ENCODE results near the gene DLG5.

The DLG5 gene

DNA sequence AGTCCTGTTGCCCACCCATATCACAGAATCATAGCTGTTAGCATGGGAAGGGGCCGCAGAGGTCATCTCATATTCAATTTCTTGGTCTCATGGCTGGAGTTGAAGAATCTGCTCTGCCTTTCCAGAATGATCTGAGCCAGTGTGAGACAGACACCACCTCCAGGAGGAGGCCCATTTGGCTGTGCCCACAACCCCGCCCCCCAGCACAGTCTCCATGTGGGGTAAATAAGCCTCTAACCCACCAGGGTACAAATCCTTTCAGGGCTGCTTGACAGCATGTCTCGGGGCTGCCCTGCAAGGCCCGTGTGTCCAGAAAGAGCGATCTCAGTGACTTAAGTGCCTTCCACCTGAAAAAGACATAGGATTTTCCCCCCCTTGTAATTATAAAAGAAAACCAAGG, 137.5 kb downstream of the DLG5 start:
- H3K4me3 ChIP-seq (ENCODE audit: low read depth, low read length) = no peak overlapping the region
- TF ChIP-seq, protein P1, sequence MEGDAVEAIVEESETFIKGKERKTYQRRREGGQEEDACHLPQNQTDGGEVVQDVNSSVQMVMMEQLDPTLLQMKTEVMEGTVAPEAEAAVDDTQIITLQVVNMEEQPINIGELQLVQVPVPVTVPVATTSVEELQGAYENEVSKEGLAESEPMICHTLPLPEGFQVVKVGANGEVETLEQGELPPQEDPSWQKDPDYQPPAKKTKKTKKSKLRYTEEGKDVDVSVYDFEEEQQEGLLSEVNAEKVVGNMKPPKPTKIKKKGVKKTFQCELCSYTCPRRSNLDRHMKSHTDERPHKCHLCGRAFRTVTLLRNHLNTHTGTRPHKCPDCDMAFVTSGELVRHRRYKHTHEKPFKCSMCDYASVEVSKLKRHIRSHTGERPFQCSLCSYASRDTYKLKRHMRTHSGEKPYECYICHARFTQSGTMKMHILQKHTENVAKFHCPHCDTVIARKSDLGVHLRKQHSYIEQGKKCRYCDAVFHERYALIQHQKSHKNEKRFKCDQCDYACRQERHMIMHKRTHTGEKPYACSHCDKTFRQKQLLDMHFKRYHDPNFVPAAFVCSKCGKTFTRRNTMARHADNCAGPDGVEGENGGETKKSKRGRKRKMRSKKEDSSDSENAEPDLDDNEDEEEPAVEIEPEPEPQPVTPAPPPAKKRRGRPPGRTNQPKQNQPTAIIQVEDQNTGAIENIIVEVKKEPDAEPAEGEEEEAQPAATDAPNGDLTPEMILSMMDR (IDR thresholded peaks at IDR 0.05; ENCODE audit: low read depth, low read length, missing control alignments) = no peak
- no peak for DNase-seq (ENCODE audit: low read depth)

DNA sequence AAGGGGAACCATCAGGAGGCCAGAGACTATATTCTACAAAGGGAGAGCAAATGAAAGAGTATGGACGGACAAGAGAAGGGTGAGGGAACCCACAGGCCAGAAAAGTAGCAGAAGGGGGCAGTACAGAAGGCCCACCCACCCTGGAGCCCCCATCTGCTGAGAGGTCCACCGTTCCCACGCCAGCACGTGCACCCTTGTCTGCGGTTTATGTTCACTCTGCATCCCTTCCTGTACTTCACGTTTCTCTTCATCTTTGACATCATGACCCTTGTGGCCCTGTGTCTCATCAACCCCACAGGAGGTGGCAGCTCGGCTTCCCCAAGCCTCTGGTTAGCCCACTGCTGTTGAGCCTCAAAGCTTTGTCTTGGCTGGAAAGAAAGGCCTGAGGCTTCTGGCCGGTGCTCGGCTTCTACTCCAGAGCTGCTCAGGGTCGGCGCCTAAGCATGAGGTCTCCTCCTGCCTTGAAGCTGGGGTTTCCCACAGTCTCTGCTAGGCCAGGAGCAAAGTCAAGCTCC, 138.0 kb downstream of the DLG5 start:
- no peak for DNase-seq (ENCODE audit: low read depth)
- TF ChIP-seq, protein P1 (IDR thresholded peaks at IDR 0.05; ENCODE audit: low read depth, low read length, missing control alignments) = no peak

DNA sequence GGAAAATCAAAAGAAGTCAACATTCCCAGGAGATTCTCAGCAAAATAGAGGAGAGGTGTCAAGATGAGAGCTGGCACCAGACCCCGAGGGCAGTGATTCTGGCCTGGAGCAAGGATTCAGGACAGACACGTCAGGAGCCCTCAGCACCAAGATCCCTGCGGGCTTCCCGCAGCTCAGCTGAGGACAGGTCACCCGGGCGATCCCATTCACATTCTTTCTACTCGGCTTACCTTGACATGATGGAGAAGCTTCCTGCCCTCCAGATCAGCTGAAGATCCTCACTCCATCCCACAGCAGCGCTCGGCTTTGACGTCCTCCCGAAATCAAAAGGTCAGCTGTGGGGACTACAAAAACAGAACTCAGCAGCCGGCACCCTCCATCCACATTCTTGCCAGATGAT, 139.1 kb downstream of the DLG5 start:
- H3K4me3 ChIP-seq (ENCODE audit: low read depth, low read length) = no peak overlapping the region
- no peak for DNase-seq (ENCODE audit: low read depth)
- TF ChIP-seq, protein P1 (IDR thresholded peaks at IDR 0.05; ENCODE audit: low read depth, low read length, missing control alignments) = no peak

More for the DNA sequence above, 138.0 kb downstream of the DLG5 start:
- H3K4me3 ChIP-seq (ENCODE audit: low read depth, low read length) = no peak overlapping the region

DNA sequence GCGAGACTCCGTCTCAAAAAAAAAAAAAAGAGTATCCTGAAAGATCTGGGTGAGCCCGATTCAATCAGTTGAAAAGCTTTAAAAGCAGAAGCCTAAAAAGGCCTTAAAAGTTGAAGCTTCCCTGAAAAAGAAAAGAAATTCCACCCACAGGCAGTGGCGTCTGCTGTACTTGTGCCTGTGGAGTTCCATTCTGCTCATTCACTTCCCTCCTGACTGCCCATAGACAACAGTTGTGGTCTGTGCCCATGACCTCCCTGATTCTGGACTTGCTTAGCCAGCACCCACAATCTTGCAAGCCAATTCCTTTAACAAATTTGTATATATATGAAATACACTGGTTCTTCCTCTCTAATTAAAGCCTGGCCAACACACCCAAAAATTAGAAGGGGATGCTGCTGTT, 141.7 kb downstream of the DLG5 start:
- no peak overlapping the region for H3K4me3 ChIP-seq (ENCODE audit: low read depth, low read length)
- no peak for DNase-seq (ENCODE audit: low read depth)
- TF ChIP-seq, protein P1 (IDR thresholded peaks at IDR 0.05; ENCODE audit: low read depth, low read length, missing control alignments) = no peak

DNA sequence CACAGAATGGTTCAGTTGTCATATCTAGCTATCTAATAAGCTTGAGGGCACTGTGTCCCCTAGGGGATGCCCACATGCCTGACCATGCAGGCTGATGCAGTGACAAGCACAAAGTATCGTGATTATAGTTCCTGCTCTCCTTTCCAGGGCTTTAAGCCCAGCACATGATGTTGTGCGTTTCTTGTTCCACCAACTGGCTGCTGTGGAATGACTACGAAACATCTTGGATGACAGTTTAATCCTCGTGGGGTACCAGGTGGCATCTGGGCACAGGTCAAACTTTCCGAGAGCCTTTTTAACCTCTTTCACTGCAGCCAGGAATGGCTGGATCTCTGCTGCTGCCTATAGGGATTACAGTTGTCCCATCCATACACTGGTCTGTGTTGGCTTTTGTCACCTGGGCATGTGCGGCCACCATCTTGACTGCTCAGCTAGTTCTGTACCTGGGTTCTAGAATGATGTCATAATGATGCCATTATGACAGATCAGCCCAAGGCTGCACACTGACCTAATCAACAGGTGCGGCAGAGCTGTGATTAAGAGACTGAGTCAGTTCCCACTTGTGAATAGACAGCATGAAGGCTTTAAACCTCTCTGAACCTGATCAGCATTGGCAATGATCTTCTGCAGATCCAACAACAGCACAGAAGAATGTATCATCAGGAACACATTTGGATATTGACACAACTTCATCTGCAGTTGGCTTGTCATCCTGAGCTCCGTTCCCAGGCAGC, 144.1 kb downstream of the DLG5 start:
- TF ChIP-seq, protein P1 (IDR thresholded peaks at IDR 0.05; ENCODE audit: low read depth, low read length, missing control alignments) = no peak
- no peak overlapping the region for H3K4me3 ChIP-seq (ENCODE audit: low read depth, low read length)
- no peak for DNase-seq (ENCODE audit: low read depth)

DNA sequence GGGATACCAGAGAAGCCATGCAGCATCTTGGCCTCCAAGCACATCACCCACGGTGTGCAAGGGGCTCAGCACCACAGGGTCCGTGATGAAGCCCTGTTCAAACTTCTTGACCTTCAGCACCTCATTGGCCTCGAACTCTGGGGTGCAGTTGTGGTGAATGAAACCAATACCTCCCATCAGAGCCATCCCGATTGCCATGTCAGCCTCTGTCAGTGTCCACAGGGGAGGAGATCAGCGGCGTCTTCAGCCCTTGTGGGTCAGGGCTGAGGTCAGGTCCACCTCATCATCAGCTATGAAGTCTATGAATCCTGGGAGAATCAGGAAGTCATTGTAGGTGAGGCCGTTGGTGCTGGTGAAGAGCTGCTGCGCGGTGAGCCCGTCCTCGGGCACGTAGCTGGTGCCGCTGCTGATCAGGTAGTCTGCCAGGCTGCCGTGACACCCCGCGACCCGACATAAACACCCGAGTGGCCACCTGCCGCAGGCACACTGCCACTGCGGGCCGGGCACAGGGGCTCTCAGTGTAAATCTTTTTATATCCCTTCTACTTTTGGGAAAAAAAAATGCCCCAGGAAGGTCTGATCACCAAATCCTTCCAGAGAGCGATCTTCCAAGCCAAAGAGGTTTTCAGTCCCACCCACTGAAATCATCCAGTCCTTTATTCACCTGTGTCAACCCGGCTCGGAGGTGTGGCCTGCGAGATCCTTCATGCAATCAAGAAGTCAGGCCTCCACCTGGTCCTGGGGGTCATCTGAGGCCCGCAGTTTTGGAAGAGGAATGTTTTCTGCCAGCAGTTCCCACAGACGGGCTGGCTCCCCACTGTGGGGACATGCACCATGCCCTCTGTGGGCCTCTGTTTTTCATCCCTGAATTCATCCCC, 144.9 kb downstream of the DLG5 start:
- H3K4me3 ChIP-seq (ENCODE audit: low read depth, low read length) = no peak overlapping the region
- DNase-seq (ENCODE audit: low read depth) = no peak
- TF ChIP-seq, protein P1 (IDR thresholded peaks at IDR 0.05; ENCODE audit: low read depth, low read length, missing control alignments) = no peak
